ENCODE measurements around the gene NOVA2.
"Not testable (repeated sequence)": the region's sequence is repeated elsewhere in the genome, so short reads cannot be mapped to it uniquely, and the experiment has no call there.

Gene NOVA2

GRCh38 chr19:45899919-45900589 lies 73.6 kb downstream of the NOVA2 start:
- H3K36me3 ChIP-seq (ENCODE audit: insufficient read depth, low read length): peaks cover 49% of the 10 kb centered on the region
- ATAC-seq (ENCODE audit: insufficient read depth, low read depth) (no peak), DNase-seq (no peak)
- H3K4me1 ChIP-seq (ENCODE audit: insufficient read depth, low read length): peaks cover 27% of the 10 kb centered on the region
- H3K4me2 ChIP-seq (ENCODE audit: insufficient read depth, low read length): peak overlapping the region; percentile 68; the same call in 1 of the 2 replicates
- TF ChIP-seq EZH2 (IDR thresholded peaks at IDR 0.05; ENCODE audit: borderline replicate concordance, low read depth, low read length, severe bottlenecking): no peak
- no peak for TF ChIP-seq CTCF (IDR thresholded peaks at IDR 0.05; ENCODE audit: borderline replicate concordance, extremely low read depth, low read length, poor library complexity, severe bottlenecking)
- no peak overlapping the region for H3K4me3 ChIP-seq (ENCODE audit: low read depth in 1 of 2, low read length in 2 of 2)
- no peak overlapping the region for H3K27ac ChIP-seq (ENCODE audit: low read length)
- H3K9me3 ChIP-seq (ENCODE audit: insufficient read depth, low read length, severe bottlenecking): no peaks in the 10 kb centered on the region
- H3K9ac ChIP-seq (ENCODE audit: low read depth, low read length): no peak overlapping the region
- H4K20me1 ChIP-seq (ENCODE audit: insufficient read depth, low read length): peaks cover 4% of the 10 kb centered on the region; the same call in 1 of the 2 replicates
- no peaks in the 10 kb centered on the region for H3K27me3 ChIP-seq (ENCODE audit: insufficient read depth, low read length, poor library complexity)
- no peak overlapping the region for H2AFZ ChIP-seq (ENCODE audit: low read depth, low read length)
- peaks cover 28% of the 10 kb centered on the region for H3K79me2 ChIP-seq (ENCODE audit: insufficient read depth, low read length)

- Histone ChIP-seq H3K36me3 (ENCODE audit: insufficient read depth, low read length) (peaks cover 51% of the 10 kb centered on the region), H4K20me1 (ENCODE audit: insufficient read depth, low read length) (peaks cover 4% of the 10 kb centered on the region; the same call in 1 of the 2 replicates), H3K27ac (ENCODE audit: low read length) (no peak overlapping the region), H3K9ac (ENCODE audit: low read depth, low read length) (no peak overlapping the region), H3K79me2 (ENCODE audit: insufficient read depth, low read length) (peaks cover 28% of the 10 kb centered on the region), H3K4me1 (ENCODE audit: insufficient read depth, low read length) (peaks cover 27% of the 10 kb centered on the region), H3K27me3 (ENCODE audit: insufficient read depth, low read length, poor library complexity) (no peaks in the 10 kb centered on the region), H3K4me3 (ENCODE audit: low read depth in 1 of 2, low read length in 2 of 2) (no peak overlapping the region), H2AFZ (ENCODE audit: low read depth, low read length) (no peak overlapping the region), H3K4me2 (ENCODE audit: insufficient read depth, low read length) (no peak overlapping the region), H3K9me3 (ENCODE audit: insufficient read depth, low read length, severe bottlenecking) (no peaks in the 10 kb centered on the region)
- ATAC-seq (ENCODE audit: insufficient read depth, low read depth): no peak
- no peak for TF ChIP-seq CTCF (IDR thresholded peaks at IDR 0.05; ENCODE audit: borderline replicate concordance, extremely low read depth, low read length, poor library complexity, severe bottlenecking)
- TF ChIP-seq EZH2 (IDR thresholded peaks at IDR 0.05; ENCODE audit: borderline replicate concordance, low read depth, low read length, severe bottlenecking): no peak
- no peak for DNase-seq
Observed at GRCh38 chr19:45899253-45899652, 74.4 kb downstream of the NOVA2 start.

GRCh38 chr19:45897261-45897812 lies 76.3 kb downstream of the NOVA2 start:
- Histone ChIP-seq H2AFZ (ENCODE audit: low read depth, low read length) (no peak overlapping the region), H3K27me3 (ENCODE audit: insufficient read depth, low read length, poor library complexity) (no peaks in the 10 kb centered on the region), H3K79me2 (ENCODE audit: insufficient read depth, low read length) (peaks cover 27% of the 10 kb centered on the region), H3K4me2 (ENCODE audit: insufficient read depth, low read length) (no peak overlapping the region), H3K36me3 (ENCODE audit: insufficient read depth, low read length) (peaks cover 51% of the 10 kb centered on the region), H3K27ac (ENCODE audit: low read length) (no peak overlapping the region), H3K9me3 (ENCODE audit: insufficient read depth, low read length, severe bottlenecking) (no peaks in the 10 kb centered on the region), H3K9ac (ENCODE audit: low read depth, low read length) (no peak overlapping the region), H3K4me1 (ENCODE audit: insufficient read depth, low read length) (peaks cover 16% of the 10 kb centered on the region), H3K4me3 (ENCODE audit: low read depth in 1 of 2, low read length in 2 of 2) (no peak overlapping the region), H4K20me1 (ENCODE audit: insufficient read depth, low read length) (peaks cover 4% of the 10 kb centered on the region; the same call in 1 of the 2 replicates)
- ATAC-seq (ENCODE audit: insufficient read depth, low read depth) (no peak), DNase-seq (no peak)
- TF ChIP-seq CTCF (IDR thresholded peaks at IDR 0.05; ENCODE audit: borderline replicate concordance, extremely low read depth, low read length, poor library complexity, severe bottlenecking) (no peak), EZH2 (IDR thresholded peaks at IDR 0.05; ENCODE audit: borderline replicate concordance, low read depth, low read length, severe bottlenecking) (no peak)

- ATAC-seq (ENCODE audit: insufficient read depth, low read depth); H3K9ac ChIP-seq (ENCODE audit: low read depth, low read length); H4K20me1 ChIP-seq (ENCODE audit: insufficient read depth, low read length): not testable (repeated sequence)
Observed at GRCh38 chr19:45895983-45896599, 77.6 kb downstream of the NOVA2 start.

More at GRCh38 chr19:45895983-45896599, 77.6 kb downstream of the NOVA2 start:
- H3K79me2 ChIP-seq (ENCODE audit: insufficient read depth, low read length): peaks cover 16% of the 10 kb centered on the region
- H3K9me3 ChIP-seq (ENCODE audit: insufficient read depth, low read length, severe bottlenecking); H2AFZ ChIP-seq (ENCODE audit: low read depth, low read length); H3K4me3 ChIP-seq (ENCODE audit: low read depth in 1 of 2, low read length in 2 of 2); DNase-seq; H3K27me3 ChIP-seq (ENCODE audit: insufficient read depth, low read length, poor library complexity); H3K27ac ChIP-seq (ENCODE audit: low read length); H3K4me2 ChIP-seq (ENCODE audit: insufficient read depth, low read length): not testable (repeated sequence)
- peaks cover 10% of the 10 kb centered on the region for H3K4me1 ChIP-seq (ENCODE audit: insufficient read depth, low read length)
- peaks cover 49% of the 10 kb centered on the region for H3K36me3 ChIP-seq (ENCODE audit: insufficient read depth, low read length)

Data from DND-41 (cell line).